Choroid plexus epithelial cell (primary cell): ENCODE results near the gene STOML1.

Experiments used
- DNase-seq: peaks from one replicate; pipeline ENCODE4 v3.0.0-alpha.2; 2010; ENCODE audit warnings: low read depth
- H3K4me3 ChIP-seq: 2 replicates; pipeline ENCODE4 v1.5.1; 2011; ENCODE audit warnings: low read depth, mild to moderate bottlenecking, control low read depth, low read length, moderate library complexity
- CTCF ChIP-seq: conservative IDR thresholded peaks from 2 replicates; pipeline ENCODE4 v1.5.1; 2011; ENCODE audit warnings: low read depth, mild to moderate bottlenecking, control low read depth, inconsistent platforms, low read length, moderate library complexity

Gene STOML1

GRCh38 chr15:73997986-73998385 lies 5.9 kb upstream of the STOML1 start:
- no peak for DNase-seq
- H3K4me3 ChIP-seq, result no peak overlapping the region
- no peak for TF ChIP-seq CTCF

- TF ChIP-seq CTCF, result no peak
- peak; percentile 72 for DNase-seq
Observed at GRCh38 chr15:73996939-73997338, 4.8 kb upstream of the STOML1 start.

GRCh38 chr15:73996267-73996666 lies 4.2 kb upstream of the STOML1 start:
- no peak for DNase-seq
- peak overlapping the region; percentile 93 for H3K4me3 ChIP-seq
- TF ChIP-seq CTCF, result no peak

More at GRCh38 chr15:73996939-73997338, 4.8 kb upstream of the STOML1 start:
- peak overlapping the region; percentile 93 for H3K4me3 ChIP-seq

GRCh38 chr15:73994912-73995622 lies 3.0 kb upstream of the STOML1 start:
- peak overlapping the region; percentile 93 for H3K4me3 ChIP-seq
- no peak for DNase-seq
- TF ChIP-seq CTCF, result no peak

GRCh38 chr15:73994413-73994883 lies 2.4 kb upstream of the STOML1 start, which contains the start of gene PML:
PML (plus strand) TSS chr15:73994716; CDS start chr15:73994813, 97 bp downstream.
- H3K4me3 ChIP-seq, result peak within 1 kb of the TSS; percentile 93
- TF ChIP-seq CTCF, result no peak
- DNase-seq, result peak; percentile 97

- no peak for DNase-seq
- TF ChIP-seq CTCF, result no peak
- no peak overlapping the region for H3K4me3 ChIP-seq
Observed at GRCh38 chr15:73993211-73993994, 1.3 kb upstream of the STOML1 start.
